Right hindlimb (tissue), 1 donor: Measurements from ENCODE around the gene ADCY2.

ENCODE experiments used
- DNase-seq: peaks from one replicate; pipeline ENCODE4 v3.0.0-alpha.2; 2018

ADCY2 gene

DNA sequence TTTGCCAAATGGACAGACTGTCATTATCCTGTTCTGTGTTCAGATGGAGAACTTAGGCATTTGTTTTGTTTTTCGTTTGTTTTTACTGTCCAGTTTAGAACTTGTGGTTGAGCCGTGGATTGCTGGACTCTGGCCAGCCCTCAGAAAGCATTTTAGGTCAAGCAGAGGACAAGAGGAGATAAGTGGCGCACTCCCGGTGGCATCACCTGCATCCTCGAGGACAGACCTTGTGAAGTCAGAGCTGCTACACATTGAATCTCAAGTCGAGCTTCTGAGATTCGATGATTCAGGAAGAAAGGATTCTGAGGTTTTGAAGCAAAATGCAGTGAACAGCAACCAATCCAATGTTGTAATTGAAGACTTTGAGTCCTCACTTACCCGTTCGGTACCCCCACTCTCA lies 481.9 kb downstream of the ADCY2 start:
- DNase-seq: no peak

DNA sequence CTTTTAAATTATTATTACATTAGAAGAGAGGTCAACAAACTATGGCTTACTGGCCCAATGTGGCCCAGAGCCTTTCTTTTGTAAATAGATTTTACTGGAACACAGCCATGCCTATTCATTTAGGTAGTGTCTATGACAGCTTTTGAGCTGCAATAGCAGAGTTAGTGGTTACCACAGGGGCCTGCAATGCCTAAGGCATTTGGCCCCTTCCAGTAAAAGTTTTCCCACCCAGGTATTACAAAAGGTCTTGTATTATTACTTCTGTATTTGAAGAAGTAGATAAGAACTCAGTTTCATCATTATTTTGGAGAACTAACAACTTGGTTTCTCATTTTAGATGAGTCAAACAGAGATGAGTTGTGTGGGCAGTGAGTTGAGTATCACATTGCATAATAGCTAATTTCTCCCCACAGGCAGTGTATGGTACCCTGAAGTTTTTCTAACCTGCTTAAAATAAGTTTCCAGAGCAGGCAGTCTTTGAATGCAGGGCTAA lies 482.5 kb downstream of the ADCY2 start:
- no peak for DNase-seq
